Natural killer cell (primary cell): ENCODE measurements around the gene TMEM120B. TPM values are rescaled to one million over a fixed set of nuclear protein-coding genes. Genes with fewer than 3 reads are reported as not detected.
"Not testable (repeated sequence)": the region's sequence is repeated elsewhere in the genome, so short reads cannot be mapped to it uniquely, and the experiment has no call there.

Experiments used
- ATAC-seq, 3 donors: fragments of 150-1000 bp in 2 of 3; fragments of 200-7000 bp in 1 of 3; cut with Tn5 transposase; 1 replicate in 1 of 3; 2 replicates in 2 of 3; pipeline ENCODE4 v1.10.0; 2021; ENCODE audit warnings: mild to moderate bottlenecking in 2 of 3, moderate library complexity in 2 of 3
- DNase-seq, 2 donors: peaks; one replicate each; pipeline versions ENCODE4 v3.0.0 to v3.0.0-alpha.2; 2013 to 2021; ENCODE audit warnings: mixed read lengths in 1 of 2
- H3K27ac ChIP-seq: one replicate; pipeline ENCODE4 v1.5.1; 2013; ENCODE audit warnings: mild to moderate bottlenecking, low read length
- H3K27me3 ChIP-seq: one replicate; pipeline ENCODE4 v1.6.1; 2013; ENCODE audit warnings: low read length; ENCODE audit not compliant: control insufficient read depth, insufficient read depth
- H3K36me3 ChIP-seq: one replicate; pipeline ENCODE4 v1.6.1; 2013; ENCODE audit warnings: low read length; ENCODE audit not compliant: control insufficient read depth, insufficient read depth
- H3K4me1 ChIP-seq: one replicate; pipeline ENCODE4 v1.6.1; 2013; ENCODE audit warnings: low read length; ENCODE audit not compliant: control insufficient read depth, insufficient read depth
- H3K4me3 ChIP-seq: one replicate; pipeline ENCODE4 v1.5.1; 2013; ENCODE audit warnings: low read length
- H3K9me3 ChIP-seq: one replicate; pipeline ENCODE4 v1.6.1; 2013; ENCODE audit warnings: low read length; ENCODE audit not compliant: control insufficient read depth, insufficient read depth
- H3K27ac Mint-ChIP-seq, 2 donors: one replicate each; pipeline ENCODE4 v1.8.0; 2022; ENCODE audit warnings: mild to moderate bottlenecking in 2 of 2, mixed read lengths in 2 of 2, moderate library complexity in 1 of 2
- H3K27me3 Mint-ChIP-seq, 2 donors: one replicate each; pipeline ENCODE4 v1.8.0; 2022; ENCODE audit warnings: low read depth in 2 of 2, mixed read lengths in 2 of 2
- H3K36me3 Mint-ChIP-seq: one replicate; pipeline ENCODE4 v1.8.0; 2022; ENCODE audit warnings: mixed read lengths
- H3K4me1 Mint-ChIP-seq, 2 donors: one replicate each; pipeline ENCODE4 v1.8.0; 2022; ENCODE audit warnings: mixed read lengths in 2 of 2
- H3K4me3 Mint-ChIP-seq: one replicate; pipeline ENCODE4 v1.8.0; 2022; ENCODE audit warnings: mild to moderate bottlenecking, moderate library complexity, mixed read lengths
- H3K9me3 Mint-ChIP-seq, 2 donors: one replicate each; pipeline ENCODE4 v1.8.0; 2022; ENCODE audit warnings: mixed read lengths in 2 of 2
- WGBS: methylation state at CpG from one replicate; pipeline ENCODE4 v1.1.7; 2013; ENCODE audit warnings: missing lambda C conversion rate; ENCODE audit not compliant: insufficient coverage; 5-methylcytosine and 5-hydroxymethylcytosine counted together
- intact Hi-C: fragments of 100-400 bp; cut with micrococcal nuclease; formaldehyde crosslinking; loops from one replicate; pipeline ENCODE4 v1.14.2; 2022
- total RNA-seq, 4 donors: library from RNA; stranded (reverse); fragments of 120-200 nt in 1 of 4; gene quantifications; one replicate each; pipeline versions ENCODE4 v1.2.3 to v1.2.4, GENCODE V29; 2013 to 2022
- TF ChIP-seq, protein P1 (sequence below): fragments of 200-600 bp; IDR thresholded peaks from one replicate; pipeline ENCODE4 v1.8.0; 2022; ENCODE audit warnings: antibody characterized with exemption

Gene TMEM120B
- total RNA-seq, result 1 to 10 TPM; 6.3 to 8.4 (median 7.9) TPM
- 3.4 TPM for total RNA-seq (2013)

DNA sequence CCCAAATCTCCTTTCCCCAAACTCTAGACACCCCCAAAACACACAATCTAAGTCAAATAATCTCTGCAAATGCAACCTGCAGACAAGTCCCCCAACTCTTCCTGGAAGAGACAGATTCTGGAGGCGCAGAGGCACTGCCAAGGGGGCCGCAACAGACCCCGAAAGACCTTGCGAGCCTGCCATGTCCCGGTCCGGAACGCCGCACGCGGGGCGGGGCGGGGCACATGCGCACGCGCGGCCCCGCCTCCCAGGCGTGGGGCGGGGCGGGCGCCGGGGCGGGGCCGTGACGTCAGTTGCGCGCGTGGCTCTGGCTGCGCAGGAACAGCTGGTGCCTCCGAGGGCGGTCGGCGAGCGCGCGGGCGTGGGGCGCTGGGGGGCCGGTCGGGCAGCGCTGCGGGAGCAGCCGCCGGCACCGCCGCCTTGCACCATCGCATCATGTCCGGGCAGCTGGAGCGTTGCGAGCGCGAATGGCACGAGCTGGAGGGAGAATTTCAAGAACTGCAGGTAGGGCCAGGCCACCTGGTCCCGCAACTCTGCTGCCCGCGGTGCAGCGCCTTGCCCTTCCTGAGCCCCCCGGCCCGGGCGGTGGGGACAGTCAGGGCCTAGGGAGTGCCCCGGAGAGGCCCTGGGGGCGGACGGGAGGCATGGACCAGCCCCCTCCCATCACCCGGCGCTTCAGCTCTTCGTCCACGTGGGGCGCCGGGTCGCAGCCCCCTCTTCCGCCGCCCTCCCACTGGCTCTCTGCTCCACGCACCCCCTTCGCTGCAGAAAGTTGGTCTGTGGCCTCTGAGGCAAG is at the start of gene TMEM120B:
Gene TMEM120B (plus strand): TSS at position 292 of the 796 bp plus-strand sequence. CDS start 144 bp downstream, at position 436.
- H3K27ac ChIP-seq, result peak within 1 kb of the TSS; percentile 73
- under 1% methylated on average over 74 of the region's 74 CpGs for WGBS
- Mint-ChIP-seq H3K36me3 (no peaks in the 10 kb centered on the region), H3K27me3 (no peaks in the 10 kb centered on the region), H3K4me1 (peaks cover 12 to 19% of the 10 kb centered on the region in 2 donors), H3K4me3 (peak within 1 kb of the TSS; percentile 90), H3K27ac (peak within 1 kb of the TSS; percentile 86 to 95), H3K9me3 (no peaks in the 10 kb centered on the region)
- ATAC-seq, result peak; percentile 93 to 97 (median 95)
- intact Hi-C loops, result loop anchor here (2.0 to 5.0 kb wide), 2 partner anchors 26 to 80 kb away; partner anchors contain the start of gene RHOF
- peak within 1 kb of the TSS; percentile 86 for H3K4me3 ChIP-seq
- H3K36me3 ChIP-seq, result no peaks in the 10 kb centered on the region
- peaks cover 21% of the 10 kb centered on the region for H3K4me1 ChIP-seq
- no peaks in the 10 kb centered on the region for H3K9me3 ChIP-seq
- DNase-seq, result peak; percentile 87 to 91
- TF ChIP-seq, protein P1, sequence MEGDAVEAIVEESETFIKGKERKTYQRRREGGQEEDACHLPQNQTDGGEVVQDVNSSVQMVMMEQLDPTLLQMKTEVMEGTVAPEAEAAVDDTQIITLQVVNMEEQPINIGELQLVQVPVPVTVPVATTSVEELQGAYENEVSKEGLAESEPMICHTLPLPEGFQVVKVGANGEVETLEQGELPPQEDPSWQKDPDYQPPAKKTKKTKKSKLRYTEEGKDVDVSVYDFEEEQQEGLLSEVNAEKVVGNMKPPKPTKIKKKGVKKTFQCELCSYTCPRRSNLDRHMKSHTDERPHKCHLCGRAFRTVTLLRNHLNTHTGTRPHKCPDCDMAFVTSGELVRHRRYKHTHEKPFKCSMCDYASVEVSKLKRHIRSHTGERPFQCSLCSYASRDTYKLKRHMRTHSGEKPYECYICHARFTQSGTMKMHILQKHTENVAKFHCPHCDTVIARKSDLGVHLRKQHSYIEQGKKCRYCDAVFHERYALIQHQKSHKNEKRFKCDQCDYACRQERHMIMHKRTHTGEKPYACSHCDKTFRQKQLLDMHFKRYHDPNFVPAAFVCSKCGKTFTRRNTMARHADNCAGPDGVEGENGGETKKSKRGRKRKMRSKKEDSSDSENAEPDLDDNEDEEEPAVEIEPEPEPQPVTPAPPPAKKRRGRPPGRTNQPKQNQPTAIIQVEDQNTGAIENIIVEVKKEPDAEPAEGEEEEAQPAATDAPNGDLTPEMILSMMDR, result no peak
- H3K27me3 ChIP-seq, result no peaks in the 10 kb centered on the region

DNA sequence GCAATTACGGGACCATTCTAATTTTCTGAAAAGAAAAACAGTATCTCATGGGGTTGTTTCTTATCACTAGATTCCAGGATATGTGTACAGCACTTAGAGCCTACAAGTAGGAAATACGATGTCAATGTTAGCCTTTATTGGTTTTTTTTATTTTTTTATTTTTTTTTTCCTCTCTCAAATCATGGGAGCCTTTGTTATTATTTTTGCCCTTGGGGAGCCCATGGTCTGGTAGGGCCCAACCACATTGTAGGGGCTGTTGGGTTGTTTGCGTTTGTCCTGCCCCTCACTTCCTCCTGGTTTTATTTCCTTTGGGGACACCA is 49.0 kb upstream of the TMEM120B start:
- Histone ChIP-seq H3K27me3 (no peaks in the 10 kb centered on the region), H3K27ac (peak overlapping the region; percentile 91), H3K4me1 (peaks cover 61% of the 10 kb centered on the region), H3K36me3 (no peaks in the 10 kb centered on the region), H3K4me3 (no peak overlapping the region), H3K9me3 (no peaks in the 10 kb centered on the region)
- H3K4me1 Mint-ChIP-seq, result peaks cover 32 to 46% of the 10 kb centered on the region in 2 donors
- DNase-seq (no peak), ATAC-seq (no peak)
- 39% methylated on average over 2 of the region's 3 CpGs for WGBS
- no peaks in the 10 kb centered on the region for H3K27me3 Mint-ChIP-seq
- no peaks in the 10 kb centered on the region for H3K36me3 Mint-ChIP-seq
- no peaks in the 10 kb centered on the region for H3K9me3 Mint-ChIP-seq
- TF ChIP-seq, protein P1, result no peak
- intact Hi-C loops, result no loop called here
- H3K4me3 Mint-ChIP-seq, result peak overlapping the region; percentile 91
- peak overlapping the region; percentile 93 to 96 for H3K27ac Mint-ChIP-seq

DNA sequence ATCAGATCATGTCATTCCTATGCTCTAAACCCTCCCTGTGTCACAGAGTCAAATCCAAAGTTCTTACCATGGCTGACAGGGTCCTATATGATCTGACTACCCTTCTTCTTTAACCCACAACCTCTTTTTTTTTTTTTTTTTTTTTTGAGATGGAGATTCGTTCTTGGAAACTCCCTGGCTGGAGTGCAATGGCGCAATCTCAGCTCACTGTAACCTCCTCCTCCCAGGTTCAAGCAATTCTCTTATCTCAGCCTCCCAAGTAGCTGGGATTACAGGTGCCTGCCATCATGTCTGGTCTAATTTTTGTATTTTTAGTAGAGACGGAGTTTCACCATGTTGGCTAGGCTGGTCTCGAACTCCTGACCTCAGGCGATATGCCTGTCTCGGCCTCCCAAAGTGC is 45.7 kb upstream of the TMEM120B start:
- peaks cover 20 to 43% of the 10 kb centered on the region in 2 donors for H3K4me1 Mint-ChIP-seq
- H3K27ac ChIP-seq, intact Hi-C loops: not testable (repeated sequence)

DNA sequence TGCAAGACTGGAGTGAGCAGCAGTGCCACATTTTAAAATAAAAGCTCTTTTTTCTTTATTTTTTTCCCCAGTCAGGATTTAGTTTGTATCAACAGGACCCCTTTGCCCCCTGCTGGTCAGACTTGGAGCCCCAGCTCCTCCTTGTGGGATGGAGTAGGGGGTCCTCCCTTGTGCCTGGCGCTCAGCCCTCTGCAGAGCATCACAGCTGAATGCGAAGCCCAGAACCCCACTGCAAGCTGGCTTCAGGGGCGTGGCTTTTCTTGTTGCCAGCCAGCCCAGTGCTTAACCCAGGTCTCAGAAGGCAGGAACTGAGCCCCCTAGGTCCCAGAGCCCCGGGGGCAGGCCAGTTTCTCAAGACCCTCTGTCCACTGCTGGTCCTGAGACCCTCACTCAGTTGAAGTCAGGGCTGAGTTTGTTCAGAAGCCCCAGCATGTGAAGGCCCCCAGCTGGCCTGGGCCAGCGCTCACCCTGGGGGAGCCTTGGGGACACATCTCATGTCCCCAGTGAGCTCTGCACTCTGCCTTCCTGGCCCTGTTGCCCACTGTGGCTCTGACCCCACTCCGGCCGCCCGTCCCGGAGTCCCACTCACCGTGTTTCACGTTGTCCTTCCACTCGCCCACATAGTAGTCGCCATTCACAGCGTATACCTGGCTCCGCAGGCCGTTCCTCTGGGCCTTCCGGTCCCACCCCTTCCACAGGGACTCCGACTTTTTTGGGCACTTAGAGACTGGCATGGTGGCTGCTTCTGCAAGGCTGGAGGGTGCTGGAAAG is 43.6 kb upstream of the TMEM120B start:
- Mint-ChIP-seq H3K4me1 (peaks cover 27 to 57% of the 10 kb centered on the region in 2 donors), H3K27me3 (no peaks in the 10 kb centered on the region), H3K9me3 (no peaks in the 10 kb centered on the region), H3K36me3 (no peaks in the 10 kb centered on the region), H3K27ac (peak overlapping the region in 1 of 2 donors; percentile 79), H3K4me3 (no peak overlapping the region)
- H3K36me3 ChIP-seq, result no peaks in the 10 kb centered on the region
- peaks cover 51% of the 10 kb centered on the region for H3K4me1 ChIP-seq
- intact Hi-C loops, result loop anchor here (1.0 kb wide), 1 partner anchor 169 kb away; no protein-coding TSS in a partner anchor
- 90% methylated on average over 18 of the region's 18 CpGs for WGBS
- H3K27me3 ChIP-seq, result no peaks in the 10 kb centered on the region
- ATAC-seq, result no peak
- no peak overlapping the region for H3K27ac ChIP-seq
- H3K4me3 ChIP-seq, result no peak overlapping the region
- H3K9me3 ChIP-seq, result no peaks in the 10 kb centered on the region
- TF ChIP-seq, protein P1, result peak; percentile 68
- DNase-seq, result peak; percentile 47 to 79

More for the DNA sequence above, 45.7 kb upstream of the TMEM120B start:
- H3K4me1 ChIP-seq, result peaks cover 45% of the 10 kb centered on the region
- H3K36me3 ChIP-seq, DNase-seq, H3K36me3 Mint-ChIP-seq, H3K9me3 Mint-ChIP-seq, H3K4me3 ChIP-seq, H3K9me3 ChIP-seq, H3K27me3 Mint-ChIP-seq, ATAC-seq, H3K27me3 ChIP-seq: not testable (repeated sequence)
- H3K27ac Mint-ChIP-seq, result peak overlapping the region; percentile 45 to 49
- peak overlapping the region; percentile 17 for H3K4me3 Mint-ChIP-seq
- whole genome bisulfite sequencing, result 97% methylated on average over 4 of the region's 6 CpGs
